Loucy (cell line): ENCODE results near the gene HS3ST4.

Experiments used
- CTCF ChIP-seq: fragments of 200-600 bp; sonication (generic); conservative IDR thresholded peaks from 2 replicates; pipeline ENCODE4 v1.5.1; 2014; ENCODE audit warnings: mild to moderate bottlenecking, antibody characterized with exemption, low read length
- EZH2phosphoT487 ChIP-seq: fragments of 200-600 bp; IDR thresholded peaks from 2 replicates; pipeline ENCODE4 v1.6.1; 2018; ENCODE audit warnings: antibody characterized with exemption, mild to moderate bottlenecking, moderate library complexity, borderline replicate concordance

DNA sequence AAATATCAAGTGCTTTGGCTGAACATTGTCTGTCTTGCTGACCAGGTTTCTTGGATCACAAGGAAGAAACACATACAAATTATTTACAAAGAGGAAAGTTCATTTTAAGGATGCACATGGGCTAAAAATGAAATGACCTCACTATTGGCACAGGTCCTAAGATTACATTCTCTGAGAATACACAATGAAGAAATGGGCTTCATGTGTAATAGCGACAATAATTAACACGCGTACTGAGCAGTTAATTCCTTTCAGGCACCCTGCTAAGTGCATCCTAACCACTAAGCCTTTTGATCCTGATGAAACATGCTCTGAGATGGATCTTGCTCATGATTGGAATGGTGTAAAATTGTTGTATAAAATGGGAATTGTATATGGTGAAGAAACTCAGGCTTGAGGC, 429.0 kb downstream of the HS3ST4 start:
- TF ChIP-seq CTCF (no peak), EZH2phosphoT487 (no peak)
